Measurements from ENCODE around the gene FIBP.
"Not testable (repeated sequence)": the region's sequence is repeated elsewhere in the genome, so short reads cannot be mapped to it uniquely, and the experiment has no call there.

FIBP gene

DNA sequence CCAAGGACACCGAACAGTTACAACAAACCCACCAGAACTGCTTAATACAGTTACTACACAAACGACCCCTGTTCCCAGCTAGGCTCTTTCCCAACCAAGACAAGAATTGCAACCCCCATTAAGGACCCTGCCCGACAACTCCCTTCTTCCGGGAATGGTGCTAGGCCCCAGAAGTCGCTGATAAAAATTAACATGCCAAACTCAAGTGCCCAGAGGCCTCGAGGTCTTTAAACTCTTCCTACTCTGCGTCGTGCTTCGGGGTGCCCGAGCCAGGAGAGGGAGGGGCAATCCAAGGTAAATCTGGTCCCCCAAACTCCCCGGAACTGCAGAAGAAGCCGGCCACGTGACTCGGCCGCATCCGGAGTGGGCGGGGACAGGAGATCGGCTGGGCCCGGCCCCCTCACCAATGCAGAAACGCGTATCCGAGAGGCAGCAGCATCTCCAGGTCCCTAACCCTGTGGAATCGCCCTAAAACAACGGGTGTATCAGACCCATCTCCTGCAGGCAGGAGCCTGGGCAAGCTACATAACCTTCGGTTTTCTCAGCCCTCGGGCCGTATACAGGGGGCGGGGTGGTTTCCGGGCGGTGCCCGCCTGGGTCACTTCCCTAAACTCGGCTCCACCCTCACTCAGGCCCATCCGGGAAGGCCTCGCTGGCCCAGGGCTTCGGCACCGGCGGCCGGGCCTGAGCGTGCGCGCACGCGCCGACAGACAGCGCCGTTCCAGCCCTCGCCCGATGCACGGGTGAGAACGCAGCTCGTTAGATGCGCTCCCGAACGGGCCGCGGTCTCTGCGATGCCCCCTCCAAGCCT is 31.4 kb downstream of the FIBP start:
- no peaks in the 10 kb centered on the region for H3K27me3 Mint-ChIP-seq (ENCODE audit: low read depth)
- peak overlapping the region; percentile 86 for H3K27ac Mint-ChIP-seq
- peaks cover 40% of the 10 kb centered on the region for H3K36me3 Mint-ChIP-seq (ENCODE audit: low read depth)
- peaks cover 2% of the 10 kb centered on the region for H3K9me3 Mint-ChIP-seq
- peaks cover 48% of the 10 kb centered on the region for H3K4me1 Mint-ChIP-seq (ENCODE audit: low read depth)
- H3K4me3 Mint-ChIP-seq = peak overlapping the region; percentile 94

DNA sequence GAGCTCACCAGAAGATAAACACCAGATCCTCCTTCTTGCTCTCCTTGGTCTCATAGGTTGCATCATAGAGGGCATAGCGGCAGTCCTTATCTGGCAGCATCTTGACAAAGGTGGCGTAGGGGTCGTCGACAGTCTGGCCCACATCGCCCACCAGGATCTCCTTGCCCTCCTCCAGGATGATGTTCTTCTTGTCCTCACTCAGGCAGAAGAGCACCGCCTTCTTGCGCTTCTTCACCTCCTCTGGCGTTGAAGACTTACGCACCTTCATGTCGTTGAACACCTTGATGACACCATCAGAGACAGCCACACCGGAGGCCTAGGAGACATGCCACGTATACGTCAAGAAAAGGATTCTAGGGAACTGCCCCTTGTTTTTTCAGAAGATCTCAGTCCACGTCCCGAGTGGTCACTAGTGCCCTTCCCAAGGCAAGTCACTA is 32.3 kb downstream of the FIBP start:
- H3K9me3 Mint-ChIP-seq = peaks cover 7% of the 10 kb centered on the region
- no peaks in the 10 kb centered on the region for H3K27me3 Mint-ChIP-seq (ENCODE audit: low read depth)
- H3K4me1 Mint-ChIP-seq (ENCODE audit: low read depth) = peaks cover 44% of the 10 kb centered on the region
- H3K36me3 Mint-ChIP-seq (ENCODE audit: low read depth) = peaks cover 48% of the 10 kb centered on the region
- peak overlapping the region; percentile 94 for H3K4me3 Mint-ChIP-seq
- H3K27ac Mint-ChIP-seq = peak overlapping the region; percentile 86

DNA sequence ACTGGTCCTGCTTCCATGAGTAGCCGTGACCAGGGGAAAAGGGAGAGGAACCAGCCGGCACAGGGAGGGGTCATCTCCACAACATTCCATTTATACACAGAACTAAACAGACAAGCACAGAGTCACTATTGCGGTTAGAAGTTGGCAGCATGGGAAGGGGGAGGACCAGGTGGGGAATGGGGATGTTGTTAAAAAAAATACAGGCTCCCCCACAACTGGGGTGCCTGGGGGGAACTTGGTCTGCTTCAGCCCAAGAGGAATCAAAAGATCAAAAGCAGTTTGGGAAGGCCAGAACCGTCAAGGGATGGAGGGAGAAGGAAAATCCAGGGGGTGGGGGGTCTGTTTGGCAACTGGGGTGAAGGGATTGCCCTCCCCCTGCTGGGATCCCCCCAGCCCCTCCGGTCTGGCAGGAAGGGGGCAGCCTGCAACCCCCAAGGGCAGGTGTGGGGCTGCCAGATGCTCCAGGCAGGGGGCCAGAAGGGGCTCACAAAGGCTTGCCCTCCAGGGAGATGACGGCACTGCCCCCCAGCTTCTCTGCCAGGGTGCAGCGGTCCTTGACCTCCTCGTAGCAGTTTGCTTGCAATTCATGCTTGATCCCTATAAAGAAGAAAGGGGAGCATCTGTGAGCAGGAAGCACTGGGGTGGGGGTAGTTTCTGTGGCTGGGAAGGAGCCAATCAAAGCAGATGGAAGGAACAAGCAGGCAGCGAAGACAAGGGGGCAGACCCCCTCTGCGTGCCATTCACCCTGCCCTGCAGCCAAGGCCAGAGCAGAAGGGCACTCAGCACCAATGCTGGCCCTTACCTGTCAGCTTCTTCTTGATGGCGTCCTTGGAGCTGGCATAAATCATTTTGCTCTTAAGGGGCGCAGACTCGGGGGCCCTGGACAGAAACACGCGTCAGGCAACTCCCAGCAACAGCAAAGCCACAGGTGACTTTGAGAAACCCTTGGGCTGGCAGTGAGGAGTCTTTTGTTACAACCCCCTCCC is 33.1 kb downstream of the FIBP start:
- peak overlapping the region; percentile 36 for H3K27ac Mint-ChIP-seq
- no peaks in the 10 kb centered on the region for H3K27me3 Mint-ChIP-seq (ENCODE audit: low read depth)
- H3K36me3 Mint-ChIP-seq (ENCODE audit: low read depth) = peaks cover 46% of the 10 kb centered on the region
- H3K9me3 Mint-ChIP-seq = peaks cover 7% of the 10 kb centered on the region
- H3K4me3 Mint-ChIP-seq = peak overlapping the region; percentile 94
- H3K4me1 Mint-ChIP-seq (ENCODE audit: low read depth) = peaks cover 43% of the 10 kb centered on the region

DNA sequence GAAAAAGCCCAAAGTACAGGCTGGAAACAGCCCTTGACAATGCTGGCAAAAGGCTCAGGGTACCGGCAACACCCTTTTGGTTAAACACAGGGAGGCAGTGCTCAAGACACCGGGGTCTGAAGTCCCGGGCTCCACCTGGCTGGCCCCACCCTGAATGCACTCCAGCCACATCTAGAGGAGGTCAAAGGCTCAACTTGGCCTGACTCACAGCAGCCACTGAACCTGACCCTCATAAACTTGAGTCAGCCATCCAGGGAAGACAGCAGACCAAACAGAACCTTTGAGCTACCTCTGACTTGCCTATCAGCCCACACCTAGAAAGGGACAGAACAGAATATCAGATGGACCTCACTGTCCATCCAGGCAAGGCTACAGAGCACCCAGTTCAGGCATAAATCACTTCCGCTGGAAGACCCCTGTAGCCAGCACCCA is 34.1 kb downstream of the FIBP start:
- H3K27ac Mint-ChIP-seq = no peak overlapping the region
- H3K36me3 Mint-ChIP-seq (ENCODE audit: low read depth) = peaks cover 46% of the 10 kb centered on the region
- peaks cover 7% of the 10 kb centered on the region for H3K9me3 Mint-ChIP-seq
- H3K4me1 Mint-ChIP-seq (ENCODE audit: low read depth) = peaks cover 39% of the 10 kb centered on the region
- peak overlapping the region; percentile 70 for H3K4me3 Mint-ChIP-seq
- H3K27me3 Mint-ChIP-seq (ENCODE audit: low read depth) = no peaks in the 10 kb centered on the region

- no peaks in the 10 kb centered on the region for H3K27me3 Mint-ChIP-seq (ENCODE audit: low read depth)
- H3K36me3 Mint-ChIP-seq (ENCODE audit: low read depth) = peaks cover 46% of the 10 kb centered on the region
- H3K4me1 Mint-ChIP-seq (ENCODE audit: low read depth) = peaks cover 33% of the 10 kb centered on the region
- no peak overlapping the region for H3K4me3 Mint-ChIP-seq
- H3K27ac Mint-ChIP-seq = no peak overlapping the region
- peaks cover 7% of the 10 kb centered on the region for H3K9me3 Mint-ChIP-seq
Measured at GRCh38 chr11:65853246-65853979, 34.9 kb downstream of the FIBP start.

- Mint-ChIP-seq H3K36me3 (ENCODE audit: low read depth) (peaks cover 46% of the 10 kb centered on the region), H3K4me1 (ENCODE audit: low read depth) (peaks cover 30% of the 10 kb centered on the region), H3K27ac (no peak overlapping the region), H3K4me3 (no peak overlapping the region), H3K27me3 (ENCODE audit: low read depth) (no peaks in the 10 kb centered on the region), H3K9me3 (peaks cover 7% of the 10 kb centered on the region)
Measured at GRCh38 chr11:65852508-65853245, 35.6 kb downstream of the FIBP start.

DNA sequence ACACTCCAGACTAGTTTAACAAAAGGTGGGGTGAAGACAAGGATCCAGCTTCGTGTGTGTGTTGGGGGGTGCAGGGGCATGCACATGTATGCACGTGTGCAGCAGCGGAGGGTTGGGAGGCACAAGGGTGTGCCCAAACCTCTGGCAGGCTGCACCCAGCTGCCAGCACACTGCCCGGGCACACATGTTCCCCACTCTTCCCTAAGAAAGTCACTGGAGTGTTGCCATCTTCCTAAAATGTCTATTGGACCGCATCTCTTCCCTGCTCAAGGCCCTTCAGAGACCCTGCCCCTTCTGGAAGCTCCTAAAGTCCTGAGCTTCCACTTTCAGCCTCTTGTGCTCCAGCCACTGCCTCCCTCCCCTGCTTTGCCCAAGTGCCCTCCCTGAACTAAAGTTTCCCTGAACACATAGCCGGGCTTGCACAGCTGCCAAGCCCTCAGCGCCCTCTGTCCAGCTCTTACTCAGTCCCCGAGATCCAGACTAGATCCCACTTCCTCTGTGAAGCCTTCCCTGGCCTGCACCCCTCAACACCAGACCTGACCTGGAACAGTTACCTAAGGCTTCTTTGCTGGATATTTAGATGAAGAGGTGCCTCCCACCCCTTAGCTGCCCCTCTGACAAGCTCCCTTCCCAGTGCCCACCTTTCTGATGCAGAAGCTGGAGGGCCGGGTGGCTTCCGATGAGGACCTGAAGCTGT is 36.3 kb downstream of the FIBP start:
- Mint-ChIP-seq H3K27me3 (ENCODE audit: low read depth) (no peaks in the 10 kb centered on the region), H3K4me1 (ENCODE audit: low read depth) (peaks cover 30% of the 10 kb centered on the region), H3K9me3 (peaks cover 7% of the 10 kb centered on the region), H3K4me3 (no peak overlapping the region), H3K27ac (no peak overlapping the region), H3K36me3 (ENCODE audit: low read depth) (peaks cover 46% of the 10 kb centered on the region)

GRCh38 chr11:65851083-65851579 is 37.1 kb downstream of the FIBP start:
- Mint-ChIP-seq H3K36me3 (ENCODE audit: low read depth) (peaks cover 38% of the 10 kb centered on the region), H3K9me3 (peaks cover 7% of the 10 kb centered on the region), H3K4me1 (ENCODE audit: low read depth) (peaks cover 23% of the 10 kb centered on the region), H3K27me3 (ENCODE audit: low read depth) (no peaks in the 10 kb centered on the region), H3K27ac (no peak overlapping the region), H3K4me3 (no peak overlapping the region)

- H3K9me3 Mint-ChIP-seq = peaks cover 7% of the 10 kb centered on the region
- peaks cover 34% of the 10 kb centered on the region for H3K36me3 Mint-ChIP-seq (ENCODE audit: low read depth)
- no peaks in the 10 kb centered on the region for H3K27me3 Mint-ChIP-seq (ENCODE audit: low read depth)
- H3K27ac Mint-ChIP-seq = no peak overlapping the region
- H3K4me3 Mint-ChIP-seq = no peak overlapping the region
- peaks cover 19% of the 10 kb centered on the region for H3K4me1 Mint-ChIP-seq (ENCODE audit: low read depth)
Measured at GRCh38 chr11:65850217-65851082, 37.8 kb downstream of the FIBP start.

DNA sequence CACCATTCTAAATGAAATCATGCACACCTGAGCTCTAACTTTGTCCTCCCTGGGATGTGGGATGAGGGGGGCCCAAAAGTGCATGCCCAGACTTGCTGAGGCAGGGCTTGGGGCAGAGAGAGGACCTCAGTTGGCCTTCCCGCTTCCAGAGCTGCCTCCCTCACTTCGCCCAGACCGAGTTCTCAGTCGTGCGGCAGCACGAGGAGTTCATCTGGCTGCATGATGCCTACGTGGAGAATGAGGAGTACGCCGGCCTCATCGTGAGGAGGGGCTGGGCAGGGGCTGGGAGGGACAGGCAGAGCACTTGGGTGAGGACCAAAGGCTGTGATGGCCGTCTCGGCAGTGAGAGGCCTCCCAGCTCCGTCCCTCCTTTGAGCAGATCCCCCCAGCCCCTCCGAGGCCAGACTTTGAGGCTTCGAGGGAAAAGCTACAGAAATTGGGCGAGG is 38.5 kb downstream of the FIBP start:
- H3K27me3 Mint-ChIP-seq (ENCODE audit: low read depth) = no peaks in the 10 kb centered on the region
- peaks cover 7% of the 10 kb centered on the region for H3K9me3 Mint-ChIP-seq
- H3K36me3 Mint-ChIP-seq (ENCODE audit: low read depth) = peaks cover 30% of the 10 kb centered on the region
- H3K27ac Mint-ChIP-seq = no peak overlapping the region
- H3K4me3 Mint-ChIP-seq = no peak overlapping the region
- H3K4me1 Mint-ChIP-seq (ENCODE audit: low read depth) = peaks cover 16% of the 10 kb centered on the region

GRCh38 chr11:65849366-65849765 is 38.9 kb downstream of the FIBP start:
- Mint-ChIP-seq H3K4me1 (ENCODE audit: low read depth) (peaks cover 12% of the 10 kb centered on the region), H3K27me3 (ENCODE audit: low read depth) (no peaks in the 10 kb centered on the region), H3K9me3 (peaks cover 7% of the 10 kb centered on the region), H3K27ac (no peak overlapping the region), H3K4me3 (no peak overlapping the region), H3K36me3 (ENCODE audit: low read depth) (peaks cover 26% of the 10 kb centered on the region)

- not testable (repeated sequence) for H3K27ac Mint-ChIP-seq; H3K9me3 Mint-ChIP-seq; H3K4me1 Mint-ChIP-seq (ENCODE audit: low read depth); H3K27me3 Mint-ChIP-seq (ENCODE audit: low read depth); H3K4me3 Mint-ChIP-seq
- peaks cover 19% of the 10 kb centered on the region for H3K36me3 Mint-ChIP-seq (ENCODE audit: low read depth)
Measured at GRCh38 chr11:65848693-65849092, 39.6 kb downstream of the FIBP start.
